Stomach smooth muscle (tissue), 2 donors: ENCODE data around the gene ASF1A.
A peak's percentile ranks its signal among the peaks of the same experiment; 100 is the strongest.

ENCODE experiments used
- H3K27ac ChIP-seq: one replicate; pipeline ENCODE4 v1.7.0; 2013; ENCODE audit warnings: mild to moderate bottlenecking, low read length, inconsistent platforms
- H3K27me3 ChIP-seq, 2 donors: one replicate each; pipeline ENCODE4 v1.7.0; 2013; ENCODE audit warnings: low read length in 2 of 2; ENCODE audit not compliant: insufficient read depth in 2 of 2, control insufficient read depth in 1 of 2
- H3K36me3 ChIP-seq, 2 donors: one replicate each; pipeline ENCODE4 v1.7.0; 2013; ENCODE audit warnings: low read length in 2 of 2; ENCODE audit not compliant: control insufficient read depth in 2 of 2, insufficient read depth in 2 of 2
- H3K4me1 ChIP-seq: one replicate; pipeline ENCODE4 v1.7.0; 2013; ENCODE audit warnings: low read length; ENCODE audit not compliant: control insufficient read depth, insufficient read depth
- H3K4me3 ChIP-seq, 2 donors: one replicate each; pipeline ENCODE4 v1.7.0; 2013; ENCODE audit warnings: low read length in 2 of 2
- H3K9ac ChIP-seq, 2 donors: one replicate each; pipeline ENCODE4 v1.7.0; 2013; ENCODE audit warnings: low read length in 2 of 2, mild to moderate bottlenecking in 1 of 2
- H3K9me3 ChIP-seq, 2 donors: one replicate each; pipeline ENCODE4 v1.7.0; 2013; ENCODE audit warnings: low read length in 2 of 2; ENCODE audit not compliant: control insufficient read depth in 2 of 2
- donor health status: healthy.
- donor health status: Pancreatic carcinoma.

Gene ASF1A

GRCh38 chr6:118934461-118935330 lies 40.7 kb downstream of the ASF1A start, which contains the start of gene MCM9:
Gene MCM9 (minus strand): TSS chr6:118935159. CDS start chr6:118931723, 3,436 bp downstream.
- H3K27ac ChIP-seq: peak within 1 kb of the TSS; percentile 82
- H3K36me3 ChIP-seq: peaks cover 0 to 4% of the 10 kb centered on the region in 2 donors
- no peaks in the 10 kb centered on the region for H3K27me3 ChIP-seq
- no peaks in the 10 kb centered on the region for H3K4me1 ChIP-seq
- no peaks in the 10 kb centered on the region for H3K9me3 ChIP-seq
- H3K9ac ChIP-seq: peak within 1 kb of the TSS; percentile 89 to 98
- H3K4me3 ChIP-seq: peak within 1 kb of the TSS; percentile 92 to 98

- Histone ChIP-seq H3K9me3 (no peaks in the 10 kb centered on the region), H3K4me1 (no peaks in the 10 kb centered on the region), H3K9ac (peak overlapping the region; percentile 88 to 98), H3K27ac (peak overlapping the region; percentile 82), H3K36me3 (peaks cover 0 to 4% of the 10 kb centered on the region in 2 donors), H3K4me3 (peak overlapping the region; percentile 92 to 98), H3K27me3 (no peaks in the 10 kb centered on the region)
These were observed 41.3 kb downstream of the ASF1A start for GRCh38 chr6:118935331-118935668.

- Histone ChIP-seq H3K27me3 (no peaks in the 10 kb centered on the region), H3K4me1 (no peaks in the 10 kb centered on the region), H3K4me3 (peak overlapping the region in 1 of 2 donors; percentile 92), H3K27ac (no peak overlapping the region), H3K9me3 (no peaks in the 10 kb centered on the region), H3K9ac (no peak overlapping the region), H3K36me3 (peaks cover 0 to 4% of the 10 kb centered on the region in 2 donors)
These were observed 42.2 kb downstream of the ASF1A start for GRCh38 chr6:118935978-118936703.

GRCh38 chr6:118939683-118940082 lies 45.7 kb downstream of the ASF1A start:
- Histone ChIP-seq H3K27ac (no peak overlapping the region), H3K27me3 (no peaks in the 10 kb centered on the region), H3K4me1 (no peaks in the 10 kb centered on the region), H3K4me3 (no peak overlapping the region), H3K36me3 (no peaks in the 10 kb centered on the region), H3K9ac (no peak overlapping the region), H3K9me3 (no peaks in the 10 kb centered on the region)

GRCh38 chr6:118940770-118941169 lies 46.8 kb downstream of the ASF1A start:
- no peaks in the 10 kb centered on the region for H3K4me1 ChIP-seq
- no peaks in the 10 kb centered on the region for H3K36me3 ChIP-seq
- no peaks in the 10 kb centered on the region for H3K27me3 ChIP-seq
- no peak overlapping the region for H3K4me3 ChIP-seq
- no peaks in the 10 kb centered on the region for H3K9me3 ChIP-seq
- no peak overlapping the region for H3K27ac ChIP-seq
- no peak overlapping the region for H3K9ac ChIP-seq

GRCh38 chr6:118945217-118945616 lies 51.3 kb downstream of the ASF1A start:
- peaks cover 0 to 3% of the 10 kb centered on the region in 2 donors for H3K9me3 ChIP-seq
- no peaks in the 10 kb centered on the region for H3K36me3 ChIP-seq
- H3K27ac ChIP-seq: no peak overlapping the region
- no peaks in the 10 kb centered on the region for H3K27me3 ChIP-seq
- no peak overlapping the region for H3K9ac ChIP-seq
- no peaks in the 10 kb centered on the region for H3K4me1 ChIP-seq
- no peak overlapping the region for H3K4me3 ChIP-seq

GRCh38 chr6:118952683-118953082 lies 58.7 kb downstream of the ASF1A start:
- H3K27ac ChIP-seq: no peak overlapping the region
- no peak overlapping the region for H3K9ac ChIP-seq
- H3K9me3 ChIP-seq: peaks cover 0 to 3% of the 10 kb centered on the region in 2 donors
- no peak overlapping the region for H3K4me3 ChIP-seq
- no peaks in the 10 kb centered on the region for H3K4me1 ChIP-seq
- H3K36me3 ChIP-seq: no peaks in the 10 kb centered on the region
- no peaks in the 10 kb centered on the region for H3K27me3 ChIP-seq

GRCh38 chr6:118953391-118953790 lies 59.4 kb downstream of the ASF1A start:
- Histone ChIP-seq H3K36me3 (no peaks in the 10 kb centered on the region), H3K9ac (no peak overlapping the region), H3K9me3 (no peaks in the 10 kb centered on the region), H3K4me1 (no peaks in the 10 kb centered on the region), H3K4me3 (no peak overlapping the region), H3K27me3 (no peaks in the 10 kb centered on the region), H3K27ac (no peak overlapping the region)
